ENCODE results near the gene HOXB4. TPM values are rescaled to one million over a fixed set of nuclear protein-coding genes. Genes with fewer than 3 reads are reported as not detected.

The HOXB4 gene
- total RNA-seq, 3 donors from 2014 or later: 4.5 to 14.6 (median 5.3) TPM

DNA sequence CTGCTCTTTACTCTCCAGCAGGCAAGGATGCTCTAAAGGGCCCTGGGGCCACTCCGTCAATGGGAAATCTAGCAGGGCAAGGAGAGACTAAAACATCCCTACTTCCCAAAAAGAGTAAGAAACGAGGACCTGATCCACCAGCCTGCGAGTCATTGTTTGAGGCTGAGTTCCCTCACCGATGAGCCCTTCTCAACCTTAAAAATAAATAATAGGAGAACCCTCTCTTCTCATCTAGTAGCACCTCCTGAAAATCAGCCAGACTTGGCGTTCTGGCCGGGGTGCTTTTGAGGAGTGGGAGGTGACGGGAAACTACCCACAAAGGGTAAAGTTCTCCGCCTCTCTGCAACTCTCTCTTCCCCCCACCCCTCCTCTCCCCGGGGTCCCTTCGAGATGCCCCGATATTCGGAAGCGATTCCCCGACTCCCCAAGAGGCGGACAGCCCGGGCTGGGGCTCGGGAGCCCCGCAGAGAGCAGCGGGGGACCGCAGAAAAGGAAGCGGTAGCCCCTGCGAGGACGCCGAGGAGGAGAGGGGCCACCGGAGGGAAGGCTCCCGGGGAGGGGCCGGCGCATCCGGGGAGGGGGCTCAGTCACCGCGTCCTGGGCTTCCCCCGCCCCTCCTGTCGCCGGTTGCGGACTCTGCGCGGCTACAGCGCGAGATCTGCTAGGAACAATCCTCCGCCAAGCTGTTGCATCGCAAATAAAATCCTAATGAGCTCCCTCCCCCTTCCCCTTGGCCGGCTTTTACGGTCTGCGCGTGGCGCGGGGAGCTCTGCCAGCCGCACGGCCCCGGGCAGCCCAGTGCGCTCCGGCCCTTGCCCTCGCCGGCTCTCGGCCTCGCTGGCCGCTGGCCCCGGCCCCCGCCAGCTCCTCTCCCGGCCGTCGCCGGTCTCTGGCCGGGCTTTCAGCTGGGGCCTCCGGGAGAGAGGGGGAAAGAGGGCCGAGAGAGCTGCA is 46.7 kb upstream of the HOXB4 start:
- no peaks in the 10 kb centered on the region for H3K36me3 ChIP-seq (ENCODE audit: low read depth)
- H3K9me3 ChIP-seq: no peaks in the 10 kb centered on the region
- ATAC-seq (peak; percentile 30), DNase-seq (peak in 2 of 3 donors; percentile 66 to 75)
- intact Hi-C loops (cut with DNase I, micrococcal nuclease): loop anchor here in 1 of 2 donors (10.0 kb wide), 1 partner anchor 290 kb away; no protein-coding TSS in a partner anchor
- H3K4me1 ChIP-seq (ENCODE audit: low read depth): peaks cover 46% of the 10 kb centered on the region
- TF ChIP-seq CTCF (IDR thresholded peaks at IDR 0.05): no peak
- peak overlapping the region; percentile 26 for H3K4me3 ChIP-seq

GRCh38 chr17:48624118-48624517 is 46.0 kb upstream of the HOXB4 start:
- TF ChIP-seq CTCF (IDR thresholded peaks at IDR 0.05): no peak
- no peak overlapping the region for H3K4me3 ChIP-seq
- DNase-seq (no peak), ATAC-seq (no peak)
- intact Hi-C loops (cut with DNase I, micrococcal nuclease): loop anchor here in 1 of 2 donors (10.0 kb wide), 1 partner anchor 289 kb away; no protein-coding TSS in a partner anchor
- no peaks in the 10 kb centered on the region for H3K36me3 ChIP-seq (ENCODE audit: low read depth)
- no peaks in the 10 kb centered on the region for H3K9me3 ChIP-seq
- peaks cover 45% of the 10 kb centered on the region for H3K4me1 ChIP-seq (ENCODE audit: low read depth)

DNA sequence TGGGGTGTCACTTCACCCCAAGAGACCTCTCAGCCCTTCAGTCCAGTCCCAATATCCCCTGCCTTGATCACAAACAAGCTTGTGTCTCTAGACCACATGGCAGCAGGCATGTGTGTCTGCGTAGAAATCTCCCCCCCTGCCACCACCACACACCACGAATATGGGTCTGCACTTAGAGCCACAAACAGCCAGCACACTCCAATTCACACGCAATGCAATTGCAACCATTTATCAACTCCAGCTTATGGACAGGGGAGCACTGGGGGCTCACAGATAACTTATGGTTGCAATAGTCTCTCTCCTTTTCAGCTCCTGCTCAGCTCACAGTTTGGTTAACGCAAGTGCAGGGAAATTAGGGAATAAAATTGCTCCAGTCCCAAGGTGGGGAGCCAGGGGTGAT is 45.4 kb upstream of the HOXB4 start:
- no peaks in the 10 kb centered on the region for H3K36me3 ChIP-seq (ENCODE audit: low read depth)
- no peak for ATAC-seq
- peaks cover 44% of the 10 kb centered on the region for H3K4me1 ChIP-seq (ENCODE audit: low read depth)
- DNase-seq: no peak
- TF ChIP-seq CTCF (IDR thresholded peaks at IDR 0.05): no peak
- no peaks in the 10 kb centered on the region for H3K9me3 ChIP-seq
- intact Hi-C loops (cut with DNase I, micrococcal nuclease): loop anchor here in 1 of 2 donors (10.0 kb wide), 1 partner anchor 289 kb away; no protein-coding TSS in a partner anchor
- H3K4me3 ChIP-seq: no peak overlapping the region

GRCh38 chr17:48622857-48623256 is 44.7 kb upstream of the HOXB4 start:
- TF ChIP-seq CTCF (IDR thresholded peaks at IDR 0.05): no peak
- intact Hi-C loops (cut with DNase I, micrococcal nuclease): loop anchor here in 1 of 2 donors (10.0 kb wide), 1 partner anchor 288 kb away; no protein-coding TSS in a partner anchor
- DNase-seq (no peak), ATAC-seq (no peak)
- no peak overlapping the region for H3K4me3 ChIP-seq
- H3K4me1 ChIP-seq (ENCODE audit: low read depth): peaks cover 51% of the 10 kb centered on the region
- H3K9me3 ChIP-seq: no peaks in the 10 kb centered on the region
- no peaks in the 10 kb centered on the region for H3K36me3 ChIP-seq (ENCODE audit: low read depth)

DNA sequence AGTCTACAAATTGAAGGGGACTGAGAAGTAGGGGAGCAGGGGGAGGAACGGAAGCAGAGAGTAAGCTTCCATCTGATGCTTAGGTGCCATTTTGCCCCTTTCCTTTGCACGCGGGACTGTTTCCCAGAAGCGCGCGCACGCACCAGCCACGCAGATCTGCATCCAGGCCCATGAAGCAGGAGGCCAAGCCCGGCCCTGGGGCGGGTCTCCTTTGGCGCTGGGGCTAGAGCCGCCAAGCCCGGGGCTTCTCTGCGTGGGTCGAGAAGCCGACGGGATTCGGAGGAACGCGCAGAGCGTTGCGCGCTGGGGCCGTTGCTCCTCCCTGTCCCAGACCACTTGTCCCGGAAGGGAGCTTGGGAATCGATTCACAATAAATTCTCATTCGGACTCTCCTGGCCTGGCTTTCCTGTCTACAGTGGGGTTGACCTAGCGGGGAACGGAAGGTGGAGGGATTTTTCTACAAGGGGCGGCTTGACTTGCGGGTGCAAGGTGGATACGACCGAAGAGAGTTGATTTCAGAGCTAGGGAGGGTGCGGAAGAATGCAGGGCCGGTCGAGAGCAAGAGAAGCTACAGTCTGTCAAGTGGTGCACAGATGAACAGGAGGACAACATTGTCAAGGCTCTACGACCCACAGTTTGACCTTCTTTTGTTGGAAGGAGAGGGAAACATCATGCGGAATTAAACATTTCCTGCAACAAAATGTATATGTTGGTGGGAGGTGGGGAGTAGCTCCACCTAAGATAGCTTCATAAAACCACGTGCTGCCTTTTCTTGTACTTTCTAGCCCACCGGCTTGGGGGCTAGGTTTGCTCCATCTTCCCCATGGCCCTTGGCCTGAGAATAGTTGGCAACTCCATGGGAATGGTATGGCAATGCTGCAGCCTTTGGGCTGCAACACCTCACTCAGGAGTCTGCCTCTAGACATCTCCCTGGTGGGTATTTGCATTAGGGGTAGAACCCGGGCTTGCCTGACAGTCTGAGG is 43.6 kb upstream of the HOXB4 start:
- no peak overlapping the region for H3K4me3 ChIP-seq
- peaks cover 58% of the 10 kb centered on the region for H3K4me1 ChIP-seq (ENCODE audit: low read depth)
- DNase-seq: peak in 2 of 3 donors; percentile 55 to 77
- ATAC-seq: no peak
- H3K9me3 ChIP-seq: no peaks in the 10 kb centered on the region
- intact Hi-C loops (cut with DNase I, micrococcal nuclease): loop anchor here in 1 of 2 donors (10.0 kb wide), 1 partner anchor 287 kb away; no protein-coding TSS in a partner anchor
- no peak for TF ChIP-seq CTCF (IDR thresholded peaks at IDR 0.05)
- H3K36me3 ChIP-seq (ENCODE audit: low read depth): no peaks in the 10 kb centered on the region

Data from mucosa of descending colon (tissue), 3 donors.